MG63 (cell line): ENCODE data around the gene TAS1R3. TPM values are rescaled to one million over a fixed set of nuclear protein-coding genes. Genes with fewer than 3 reads are reported as not detected.

Experiments used
- DNase-seq: peaks from one replicate; pipeline ENCODE4 v3.0.0-alpha.2; 2020
- H3K27me3 ChIP-seq: fragments of 250-450 bp; sonication (Bioruptor Pico); 2 replicates; pipeline ENCODE4 v1.5.1; 2020; ENCODE audit warnings: mild to moderate bottlenecking, moderate library complexity
- H3K36me3 ChIP-seq: fragments of 250-450 bp; sonication (Bioruptor Pico); 2 replicates; pipeline ENCODE4 v1.5.1; 2020; ENCODE audit warnings: mild to moderate bottlenecking, moderate library complexity
- H3K4me3 ChIP-seq: fragments of 250-450 bp; sonication (Bioruptor Pico); 2 replicates; pipeline ENCODE4 v1.5.1; 2020; ENCODE audit warnings: mild to moderate bottlenecking, moderate library complexity
- H3K9me3 ChIP-seq: fragments of 250-450 bp; sonication (Bioruptor Pico); 2 replicates; pipeline ENCODE4 v1.5.1; 2020; ENCODE audit warnings: mild to moderate bottlenecking, moderate library complexity
- total RNA-seq: library from RNA; depleted of rRNA; stranded (reverse); fragments of >200 nt; shearing (Covaris generic); gene quantifications from 2 replicates; pipeline ENCODE4 v1.2.3, GENCODE V29; 2014; ENCODE audit warnings: low replicate concordance; rRNA removed

Gene TAS1R3
- total RNA-seq, result not detected in 2 replicates

- H3K27me3 ChIP-seq, result no peaks in the 10 kb centered on the region
- no peaks in the 10 kb centered on the region; the same call in none of the 2 replicates for H3K36me3 ChIP-seq
- no peak within 1 kb of the TSS for H3K4me3 ChIP-seq
- no peak for DNase-seq
- H3K9me3 ChIP-seq, result no peaks in the 10 kb centered on the region
Measured at GRCh38 chr1:1331068-1331965, at the start of gene TAS1R3. Gene TAS1R3 (plus strand): TSS chr1:1331280. CDS start chr1:1331346, 66 bp downstream.

- peak; percentile 64 for DNase-seq
- Histone ChIP-seq H3K9me3 (no peaks in the 10 kb centered on the region), H3K27me3 (no peaks in the 10 kb centered on the region), H3K36me3 (no peaks in the 10 kb centered on the region), H3K4me3 (no peak overlapping the region)
Measured at GRCh38 chr1:1281533-1282321, 49.4 kb upstream of the TAS1R3 start.

- no peaks in the 10 kb centered on the region for H3K27me3 ChIP-seq
- H3K4me3 ChIP-seq, result no peak overlapping the region
- no peaks in the 10 kb centered on the region for H3K36me3 ChIP-seq
- H3K9me3 ChIP-seq, result no peaks in the 10 kb centered on the region
- peak; percentile 65 for DNase-seq
Measured at GRCh38 chr1:1282998-1283397, 48.1 kb upstream of the TAS1R3 start.

- peak; percentile 49 for DNase-seq
Measured at GRCh38 chr1:1283821-1284220, 47.3 kb upstream of the TAS1R3 start.

GRCh38 chr1:1284221-1285101 lies 46.6 kb upstream of the TAS1R3 start:
- no peak for DNase-seq
- H3K4me3 ChIP-seq, result no peak overlapping the region
- H3K36me3 ChIP-seq, result no peaks in the 10 kb centered on the region
- H3K27me3 ChIP-seq, result no peaks in the 10 kb centered on the region
- no peaks in the 10 kb centered on the region for H3K9me3 ChIP-seq

More at GRCh38 chr1:1283821-1284220, 47.3 kb upstream of the TAS1R3 start:
- no peaks in the 10 kb centered on the region for H3K36me3 ChIP-seq
- H3K27me3 ChIP-seq, result no peaks in the 10 kb centered on the region
- no peaks in the 10 kb centered on the region for H3K9me3 ChIP-seq
- no peak overlapping the region for H3K4me3 ChIP-seq

GRCh38 chr1:1285102-1285571 lies 45.9 kb upstream of the TAS1R3 start:
- DNase-seq, result no peak
- Histone ChIP-seq H3K9me3 (no peaks in the 10 kb centered on the region), H3K27me3 (no peaks in the 10 kb centered on the region), H3K4me3 (no peak overlapping the region), H3K36me3 (no peaks in the 10 kb centered on the region)

GRCh38 chr1:1285611-1286311 lies 45.3 kb upstream of the TAS1R3 start:
- no peak for DNase-seq
- H3K27me3 ChIP-seq, result no peaks in the 10 kb centered on the region
- H3K9me3 ChIP-seq, result no peaks in the 10 kb centered on the region
- H3K36me3 ChIP-seq, result no peaks in the 10 kb centered on the region
- no peak overlapping the region for H3K4me3 ChIP-seq

- no peaks in the 10 kb centered on the region for H3K9me3 ChIP-seq
- no peaks in the 10 kb centered on the region for H3K36me3 ChIP-seq
- no peak overlapping the region for H3K4me3 ChIP-seq
- no peak for DNase-seq
- no peaks in the 10 kb centered on the region for H3K27me3 ChIP-seq
Measured at GRCh38 chr1:1286313-1287261, 44.5 kb upstream of the TAS1R3 start.

GRCh38 chr1:1287288-1288110 lies 43.6 kb upstream of the TAS1R3 start:
- no peak for DNase-seq

GRCh38 chr1:1290238-1290731 lies 40.8 kb upstream of the TAS1R3 start:
- DNase-seq, result peak; percentile 62
- no peaks in the 10 kb centered on the region for H3K9me3 ChIP-seq
- H3K4me3 ChIP-seq, result no peak overlapping the region
- no peaks in the 10 kb centered on the region for H3K36me3 ChIP-seq
- no peaks in the 10 kb centered on the region for H3K27me3 ChIP-seq

More at GRCh38 chr1:1287288-1288110, 43.6 kb upstream of the TAS1R3 start:
- Histone ChIP-seq H3K4me3 (no peak overlapping the region), H3K36me3 (no peaks in the 10 kb centered on the region), H3K9me3 (no peaks in the 10 kb centered on the region), H3K27me3 (no peaks in the 10 kb centered on the region)

GRCh38 chr1:1291023-1291528 lies 40.0 kb upstream of the TAS1R3 start:
- Histone ChIP-seq H3K9me3 (no peaks in the 10 kb centered on the region), H3K36me3 (no peaks in the 10 kb centered on the region), H3K27me3 (no peaks in the 10 kb centered on the region), H3K4me3 (no peak overlapping the region)
- no peak for DNase-seq

- DNase-seq, result peak; percentile 38
- Histone ChIP-seq H3K4me3 (no peak overlapping the region), H3K36me3 (no peaks in the 10 kb centered on the region), H3K27me3 (no peaks in the 10 kb centered on the region), H3K9me3 (no peaks in the 10 kb centered on the region)
Measured at GRCh38 chr1:1291548-1292441, 39.3 kb upstream of the TAS1R3 start.

- Histone ChIP-seq H3K9me3 (no peaks in the 10 kb centered on the region), H3K36me3 (no peaks in the 10 kb centered on the region), H3K27me3 (no peaks in the 10 kb centered on the region), H3K4me3 (no peak overlapping the region)
- no peak for DNase-seq
Measured at GRCh38 chr1:1292442-1292779, 38.7 kb upstream of the TAS1R3 start.
